SK-N-SH (cell line): ENCODE results near the gene PIGC. TPM values are rescaled to one million over a fixed set of nuclear protein-coding genes. Genes with fewer than 3 reads are reported as not detected.

Experiments used
- CTCF ChIA-PET: fragments of 300-600, 350-600 bp; formaldehyde crosslinking; extraction: SDS; loops from one replicate; lab custom pipeline; 2021; lab: Yijun Ruan, JAX
- POLR2A ChIA-PET: fragments of 350-600 bp; sonication (Branson Sonifier 250); formaldehyde crosslinking; extraction: SDS; loops from one replicate; lab custom pipeline; 2020; ENCODE audit warnings: antibody characterized with exemption, inconsistent platforms; lab: Yijun Ruan, JAX
- DNase-seq: peaks from one replicate; pipeline ENCODE4 v3.0.0; 2012
- H2AFZ ChIP-seq: fragments of 200-600 bp; sonication (generic); 2 replicates; pipeline ENCODE4 v1.8.1; 2016; ENCODE audit warnings: antibody characterized with exemption, mild to moderate bottlenecking, low read depth
- H3F3A ChIP-seq: fragments of 200-600 bp; sonication (generic); replicated peaks from 2 replicates; pipeline ENCODE3; 2016; ENCODE audit warnings: antibody characterized with exemption, mild to moderate bottlenecking; ENCODE audit not compliant: insufficient read depth
- H3K27ac ChIP-seq, 2 experiments: fragments of 200-500 bp in 1 of 2; fragments of 200-600 bp in 1 of 2; sonication (Bioruptor generic) in 1 of 2; sonication (generic), shearing (Covaris generic) in 1 of 2; 2 replicates each; pipeline versions ENCODE4 v1.5.1 to v1.6.1; 2014 to 2016; ENCODE audit warnings: low read depth in 2 of 2, inconsistent platforms in 1 of 2, low read length in 1 of 2, mild to moderate bottlenecking in 1 of 2, mixed read lengths in 1 of 2
- H3K27me3 ChIP-seq: fragments of 200-600 bp; sonication (generic), shearing (Covaris generic); 2 replicates; pipeline ENCODE4 v1.6.1; 2016; ENCODE audit warnings: mixed run types; ENCODE audit not compliant: insufficient read depth
- H3K36me3 ChIP-seq, 2 experiments: fragments of 200-500 bp in 1 of 2; fragments of 200-600 bp in 1 of 2; sonication (Bioruptor generic) in 1 of 2; sonication (generic) in 1 of 2; replicated peaks in 1 of 2; 2 replicates each; pipeline versions ENCODE3 to v1.5.1; 2014 to 2016; ENCODE audit warnings: low read length in 1 of 2, mild to moderate bottlenecking in 1 of 2; ENCODE audit not compliant: insufficient read depth in 2 of 2, control insufficient read depth in 1 of 2
- H3K4me1 ChIP-seq, 2 experiments: fragments of 200-500 bp in 1 of 2; fragments of 200-600 bp in 1 of 2; sonication (Bioruptor generic) in 1 of 2; sonication (generic), shearing (Covaris generic) in 1 of 2; 2 replicates each; pipeline versions ENCODE4 v1.5.1 to v1.6.1; 2014 to 2016; ENCODE audit warnings: low read depth in 1 of 2, low read length in 1 of 2, mixed run types in 1 of 2; ENCODE audit not compliant: insufficient read depth in 2 of 2, control insufficient read depth in 1 of 2
- H3K4me2 ChIP-seq: fragments of 200-600 bp; sonication (generic), shearing (Covaris generic); 2 replicates; pipeline ENCODE4 v1.6.1; 2017; ENCODE audit warnings: mixed run types
- H3K4me3 ChIP-seq, 2 experiments: fragments of 200-500 bp in 1 of 2; fragments of 200-600 bp in 1 of 2; sonication (Bioruptor generic) in 1 of 2; sonication (generic), shearing (Covaris generic) in 1 of 2; 2 replicates each; pipeline versions ENCODE4 v1.5.1 to v1.8.1; 2014 to 2016; ENCODE audit warnings: low read depth in 2 of 2, inconsistent platforms in 1 of 2, low read length in 1 of 2, mild to moderate bottlenecking in 1 of 2, mixed read lengths in 1 of 2, moderate library complexity in 1 of 2
- H3K79me2 ChIP-seq: fragments of 200-600 bp; sonication (generic); 2 replicates; pipeline ENCODE4 v1.8.1; 2017; ENCODE audit warnings: mild to moderate bottlenecking; ENCODE audit not compliant: insufficient read depth
- H3K9ac ChIP-seq: fragments of 200-600 bp; sonication (generic); 2 replicates; pipeline ENCODE4 v1.6.1; 2017; ENCODE audit warnings: mixed run types
- H3K9me2 ChIP-seq: fragments of 200-600 bp; sonication (generic); 2 replicates; pipeline ENCODE4 v1.6.1; 2017; ENCODE audit warnings: mixed run types
- H3K9me3 ChIP-seq: fragments of 200-600 bp; sonication (generic); 2 replicates; pipeline ENCODE4 v1.6.1; 2017; ENCODE audit warnings: mixed run types, mild to moderate bottlenecking, moderate library complexity
- H4K20me1 ChIP-seq: fragments of 200-600 bp; sonication (generic); 2 replicates; pipeline ENCODE4 v1.6.1; 2017; ENCODE audit warnings: mild to moderate bottlenecking, mixed run types; ENCODE audit not compliant: insufficient read depth
- GABPA ChIP-seq: IDR thresholded peaks from 2 replicates; pipeline ENCODE4 v1.4.0; 2012; ENCODE audit warnings: low read depth, mild to moderate bottlenecking
- GATA2 ChIP-seq: sonication (generic); formaldehyde crosslinking; IDR thresholded peaks from 2 replicates; pipeline ENCODE4 v1.5.0; 2020; ENCODE audit warnings: mild to moderate bottlenecking, missing genetic modification reagents
- MXI1 ChIP-seq: IDR thresholded peaks from 2 replicates; pipeline ENCODE4 v1.6.1; 2012; ENCODE audit warnings: mild to moderate bottlenecking, low read depth, low read length, improper control_type of control experiment
- POLR2AphosphoS5 ChIP-seq: IDR thresholded peaks from 2 replicates; pipeline ENCODE4 v1.6.1; 2012; ENCODE audit warnings: low read depth, low read length
- REST ChIP-seq: IDR thresholded peaks from 2 replicates; pipeline ENCODE4 v1.6.1; 2012; ENCODE audit warnings: mild to moderate bottlenecking, low read depth, low read length, moderate library complexity
- RFX5 ChIP-seq: IDR thresholded peaks from 2 replicates; pipeline ENCODE4 v1.6.1; 2012; ENCODE audit warnings: mild to moderate bottlenecking, improper control_type of control experiment, low read length
- RXRA ChIP-seq: IDR thresholded peaks from 2 replicates; pipeline ENCODE4 v1.4.0; 2012; ENCODE audit warnings: low read depth, mild to moderate bottlenecking, borderline replicate concordance
- SMC3 ChIP-seq: IDR thresholded peaks from 2 replicates; pipeline ENCODE4 v1.6.1; 2012; ENCODE audit warnings: low read depth, low read length, improper control_type of control experiment
- TEAD4 ChIP-seq: IDR thresholded peaks from 2 replicates; pipeline ENCODE4 v1.4.0; 2012; ENCODE audit warnings: mild to moderate bottlenecking, borderline replicate concordance; ENCODE audit not compliant: insufficient read depth
- WGBS: methylation state at CpG from one replicate; pipeline ENCODE4 v1.1.6; 2017; ENCODE audit warnings: low lambda C conversion rate; 5-methylcytosine and 5-hydroxymethylcytosine counted together
- polyA plus RNA-seq, 3 experiments: library from polyadenylated mRNA; depleted of rRNA; stranded (reverse); fragments of >200 nt; gene quantifications; 2 replicates each; pipeline ENCODE4 v1.2.3, GENCODE V29; 2012
- TF ChIP-seq, protein P1 (sequence below): fragments of 200-600 bp; sonication (generic); IDR thresholded peaks from 2 replicates; pipeline ENCODE4 v1.6.1; 2017; ENCODE audit warnings: antibody characterized with exemption, mild to moderate bottlenecking, moderate library complexity
- TF ChIP-seq, protein P2 (sequence below): IDR thresholded peaks from 2 replicates; pipeline ENCODE4 v1.4.0; 2012; ENCODE audit warnings: low read depth, borderline replicate concordance
- TF ChIP-seq, protein P3 (sequence below): IDR thresholded peaks from 2 replicates; pipeline ENCODE4; 2012
- TF ChIP-seq, protein P4 (sequence below): IDR thresholded peaks from 2 replicates; pipeline ENCODE4 v1.4.0; 2012; ENCODE audit warnings: low read depth

PIGC gene
- polyA plus RNA-seq, 1 of the 3 experiments (the other 2 are of a cell fraction) = 20.6 TPM

DNA sequence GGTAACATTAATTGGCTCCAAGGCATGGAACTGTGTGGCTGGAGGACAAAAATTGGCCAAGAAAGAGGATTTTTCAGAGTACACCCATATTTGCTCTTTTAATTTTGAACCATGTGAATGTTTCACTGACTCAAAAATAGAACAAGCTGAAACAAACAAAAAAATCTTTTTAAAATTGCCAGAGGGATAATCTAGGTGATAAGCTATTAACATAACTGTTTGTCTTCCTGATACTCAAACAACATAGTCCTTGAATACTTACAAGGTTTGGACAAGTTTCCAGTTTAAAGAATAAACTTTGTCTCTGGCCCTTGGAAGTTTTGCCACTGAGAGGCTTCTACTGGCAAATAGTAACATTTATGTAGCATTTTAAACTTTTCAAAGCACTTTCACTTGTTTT, 30.0 kb upstream of the PIGC start:
- POLR2A ChIA-PET = no interaction called here
- Histone ChIP-seq H3K9me3 (no peaks in the 10 kb centered on the region), H3K9ac (no peak overlapping the region), H3F3A (no peaks in the 10 kb centered on the region), H3K4me3 (no peak overlapping the region), H3K36me3 (no peaks in the 10 kb centered on the region), H2AFZ (no peak overlapping the region), H3K79me2 (no peaks in the 10 kb centered on the region), H3K4me1 (peaks cover 0 to 3% of the 10 kb centered on the region in 2 experiments; a peak in 2 of 4 replicates), H4K20me1 (no peaks in the 10 kb centered on the region), H3K9me2 (no peaks in the 10 kb centered on the region), H3K4me2 (no peak overlapping the region), H3K27ac (no peak overlapping the region), H3K27me3 (no peaks in the 10 kb centered on the region)
- CTCF ChIA-PET = interaction anchor here (0.7 kb wide), 1 partner anchor 246 kb away, joined by 3 read pairs; no protein-coding TSS in a partner anchor
- TF ChIP-seq TEAD4 (no peak), GATA2 (CRISPR knock-in tag) (no peak), RFX5 (no peak), GABPA (no peak)
- TF ChIP-seq, protein P1, sequence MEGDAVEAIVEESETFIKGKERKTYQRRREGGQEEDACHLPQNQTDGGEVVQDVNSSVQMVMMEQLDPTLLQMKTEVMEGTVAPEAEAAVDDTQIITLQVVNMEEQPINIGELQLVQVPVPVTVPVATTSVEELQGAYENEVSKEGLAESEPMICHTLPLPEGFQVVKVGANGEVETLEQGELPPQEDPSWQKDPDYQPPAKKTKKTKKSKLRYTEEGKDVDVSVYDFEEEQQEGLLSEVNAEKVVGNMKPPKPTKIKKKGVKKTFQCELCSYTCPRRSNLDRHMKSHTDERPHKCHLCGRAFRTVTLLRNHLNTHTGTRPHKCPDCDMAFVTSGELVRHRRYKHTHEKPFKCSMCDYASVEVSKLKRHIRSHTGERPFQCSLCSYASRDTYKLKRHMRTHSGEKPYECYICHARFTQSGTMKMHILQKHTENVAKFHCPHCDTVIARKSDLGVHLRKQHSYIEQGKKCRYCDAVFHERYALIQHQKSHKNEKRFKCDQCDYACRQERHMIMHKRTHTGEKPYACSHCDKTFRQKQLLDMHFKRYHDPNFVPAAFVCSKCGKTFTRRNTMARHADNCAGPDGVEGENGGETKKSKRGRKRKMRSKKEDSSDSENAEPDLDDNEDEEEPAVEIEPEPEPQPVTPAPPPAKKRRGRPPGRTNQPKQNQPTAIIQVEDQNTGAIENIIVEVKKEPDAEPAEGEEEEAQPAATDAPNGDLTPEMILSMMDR = no peak
- DNase-seq = no peak

GRCh38 chr1:172473302-172473701, 29.4 kb upstream of the PIGC start:
- Histone ChIP-seq H3K4me1 (peaks cover 0 to 3% of the 10 kb centered on the region in 2 experiments; a peak in 2 of 4 replicates), H3K9ac (no peak overlapping the region), H3K79me2 (no peaks in the 10 kb centered on the region), H4K20me1 (no peaks in the 10 kb centered on the region), H3F3A (no peaks in the 10 kb centered on the region), H3K4me2 (no peak overlapping the region), H3K9me3 (no peaks in the 10 kb centered on the region), H3K36me3 (no peaks in the 10 kb centered on the region), H3K27ac (no peak overlapping the region), H3K27me3 (no peaks in the 10 kb centered on the region), H3K4me3 (no peak overlapping the region), H2AFZ (no peak overlapping the region), H3K9me2 (no peaks in the 10 kb centered on the region)
- WGBS = 61% methylated on average over 3 of the region's 3 CpGs
- CTCF ChIA-PET = interaction anchor here (0.7 kb wide), 1 partner anchor 246 kb away, joined by 3 read pairs; no protein-coding TSS in a partner anchor
- DNase-seq = no peak
- POLR2A ChIA-PET = no interaction called here
- TF ChIP-seq REST = no peak
- no peak for TF ChIP-seq POLR2AphosphoS5
- TF ChIP-seq, protein P2, sequence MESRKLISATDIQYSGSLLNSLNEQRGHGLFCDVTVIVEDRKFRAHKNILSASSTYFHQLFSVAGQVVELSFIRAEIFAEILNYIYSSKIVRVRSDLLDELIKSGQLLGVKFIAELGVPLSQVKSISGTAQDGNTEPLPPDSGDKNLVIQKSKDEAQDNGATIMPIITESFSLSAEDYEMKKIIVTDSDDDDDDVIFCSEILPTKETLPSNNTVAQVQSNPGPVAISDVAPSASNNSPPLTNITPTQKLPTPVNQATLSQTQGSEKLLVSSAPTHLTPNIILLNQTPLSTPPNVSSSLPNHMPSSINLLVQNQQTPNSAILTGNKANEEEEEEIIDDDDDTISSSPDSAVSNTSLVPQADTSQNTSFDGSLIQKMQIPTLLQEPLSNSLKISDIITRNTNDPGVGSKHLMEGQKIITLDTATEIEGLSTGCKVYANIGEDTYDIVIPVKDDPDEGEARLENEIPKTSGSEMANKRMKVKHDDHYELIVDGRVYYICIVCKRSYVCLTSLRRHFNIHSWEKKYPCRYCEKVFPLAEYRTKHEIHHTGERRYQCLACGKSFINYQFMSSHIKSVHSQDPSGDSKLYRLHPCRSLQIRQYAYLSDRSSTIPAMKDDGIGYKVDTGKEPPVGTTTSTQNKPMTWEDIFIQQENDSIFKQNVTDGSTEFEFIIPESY = no peak
- no peak for TF ChIP-seq MXI1
- TF ChIP-seq, protein P1 = no peak
- TF ChIP-seq RFX5 = no peak
- TF ChIP-seq, protein P3, sequence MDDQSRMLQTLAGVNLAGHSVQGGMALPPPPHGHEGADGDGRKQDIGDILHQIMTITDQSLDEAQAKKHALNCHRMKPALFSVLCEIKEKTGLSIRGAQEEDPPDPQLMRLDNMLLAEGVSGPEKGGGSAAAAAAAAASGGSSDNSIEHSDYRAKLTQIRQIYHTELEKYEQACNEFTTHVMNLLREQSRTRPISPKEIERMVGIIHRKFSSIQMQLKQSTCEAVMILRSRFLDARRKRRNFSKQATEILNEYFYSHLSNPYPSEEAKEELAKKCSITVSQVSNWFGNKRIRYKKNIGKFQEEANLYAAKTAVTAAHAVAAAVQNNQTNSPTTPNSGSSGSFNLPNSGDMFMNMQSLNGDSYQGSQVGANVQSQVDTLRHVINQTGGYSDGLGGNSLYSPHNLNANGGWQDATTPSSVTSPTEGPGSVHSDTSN = no peak
- TF ChIP-seq GABPA = no peak
- TF ChIP-seq SMC3 = no peak
- TF ChIP-seq, protein P4, sequence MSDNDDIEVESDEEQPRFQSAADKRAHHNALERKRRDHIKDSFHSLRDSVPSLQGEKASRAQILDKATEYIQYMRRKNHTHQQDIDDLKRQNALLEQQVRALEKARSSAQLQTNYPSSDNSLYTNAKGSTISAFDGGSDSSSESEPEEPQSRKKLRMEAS = no peak
- no peak for TF ChIP-seq RXRA
- no peak for TF ChIP-seq TEAD4
- TF ChIP-seq GATA2 (CRISPR knock-in tag) = no peak
